Stimulated activated CD8-positive, alpha-beta memory T cell treated with anti-CD3 and anti-CD28 coated beads, Interleukin-15, amount 100 ng/mL, for 24 hours (primary cell): ENCODE results near the gene DDB1.

ENCODE experiments used
- DNase-seq: peaks from one replicate; pipeline ENCODE4 v3.0.0-alpha.2; 2020; ENCODE audit warnings: low read depth

Gene DDB1

DNA sequence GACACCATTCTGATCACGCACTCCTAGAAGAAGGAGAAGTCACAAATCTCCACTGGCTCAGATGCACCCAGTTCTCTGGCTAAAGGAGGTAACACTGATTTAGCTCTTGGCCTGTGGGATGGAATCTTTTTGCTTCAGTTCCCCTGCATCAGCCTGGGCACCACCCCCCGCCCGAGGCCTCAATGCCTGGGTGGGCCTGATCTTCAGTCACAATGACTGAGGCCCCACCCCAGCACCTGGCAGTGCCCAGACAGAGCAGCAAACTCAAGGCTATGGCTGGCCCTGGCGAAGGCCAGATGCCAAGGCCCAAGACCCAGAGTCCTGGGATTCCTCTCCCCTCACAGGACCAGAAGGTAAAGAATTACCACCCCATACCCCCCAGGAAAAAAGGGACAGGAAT lies 23.8 kb upstream of the DDB1 start:
- DNase-seq = no peak

- DNase-seq = no peak
These were observed 21.3 kb upstream of the DDB1 start for GRCh38 chr11:61354208-61354607.

DNA sequence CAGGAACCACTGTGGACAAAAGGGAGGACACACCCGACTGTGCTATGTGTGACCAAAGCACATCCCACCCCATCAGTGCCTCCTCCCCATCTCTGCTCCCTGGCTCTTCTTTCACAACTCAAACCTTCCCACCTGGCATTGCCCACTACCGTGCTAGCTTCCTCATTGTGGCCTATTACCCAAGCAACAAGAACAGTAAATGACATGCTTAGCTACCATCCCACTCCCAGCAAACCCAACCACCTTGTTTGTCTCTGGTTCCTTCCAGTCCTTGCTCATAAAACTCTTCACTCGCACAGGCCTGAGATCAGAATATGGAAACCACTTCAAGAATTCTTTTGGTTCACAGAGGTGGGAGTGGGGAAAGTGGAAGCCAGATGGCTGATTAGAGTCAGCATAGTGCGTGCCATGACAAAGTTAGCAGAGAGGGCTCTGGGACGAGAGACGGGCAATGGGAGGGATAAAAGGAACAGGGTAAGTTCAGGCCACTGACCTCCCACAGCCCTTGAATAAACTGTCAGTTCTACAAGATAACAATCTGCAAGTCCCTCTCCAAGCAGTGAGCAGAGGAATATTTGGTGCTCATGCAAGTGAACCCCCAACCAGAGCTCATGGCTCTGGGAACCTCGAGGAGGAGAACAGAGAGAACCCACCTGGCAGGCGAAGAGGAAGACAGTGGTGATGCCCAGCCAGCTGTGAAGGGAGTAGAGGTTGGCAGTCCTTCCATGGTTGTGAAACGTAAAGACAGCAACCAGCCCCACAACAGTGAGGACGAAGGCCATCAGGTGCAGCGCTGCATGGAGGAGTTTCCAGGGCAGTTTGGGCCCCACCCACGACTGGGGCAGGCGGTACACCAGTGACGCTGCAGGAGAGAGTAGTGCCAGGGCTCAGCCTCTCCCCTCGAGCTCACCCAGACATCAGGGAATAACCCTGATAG lies 20.5 kb upstream of the DDB1 start:
- no peak for DNase-seq

GRCh38 chr11:61352038-61352437 lies 19.1 kb upstream of the DDB1 start:
- no peak for DNase-seq

DNA sequence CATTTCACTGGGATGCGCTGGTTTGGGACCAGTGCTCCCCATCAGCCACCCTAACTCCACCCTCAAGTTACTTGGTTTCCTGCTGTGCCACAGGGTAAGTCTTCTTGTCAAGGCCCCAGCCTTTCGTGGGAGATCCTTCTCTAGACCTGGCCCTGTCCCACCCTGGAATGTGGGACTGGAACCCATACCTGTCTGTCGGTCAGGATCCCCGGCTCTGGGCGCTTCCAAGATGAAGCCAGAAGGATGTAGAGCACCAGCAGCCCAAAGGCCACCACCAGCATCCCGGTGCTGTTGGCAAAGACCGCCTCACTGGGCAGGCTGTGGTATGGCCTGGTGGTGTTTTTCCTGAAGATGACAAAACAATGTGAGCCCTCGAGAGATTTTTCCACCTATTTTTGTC lies 17.9 kb upstream of the DDB1 start:
- no peak for DNase-seq

DNA sequence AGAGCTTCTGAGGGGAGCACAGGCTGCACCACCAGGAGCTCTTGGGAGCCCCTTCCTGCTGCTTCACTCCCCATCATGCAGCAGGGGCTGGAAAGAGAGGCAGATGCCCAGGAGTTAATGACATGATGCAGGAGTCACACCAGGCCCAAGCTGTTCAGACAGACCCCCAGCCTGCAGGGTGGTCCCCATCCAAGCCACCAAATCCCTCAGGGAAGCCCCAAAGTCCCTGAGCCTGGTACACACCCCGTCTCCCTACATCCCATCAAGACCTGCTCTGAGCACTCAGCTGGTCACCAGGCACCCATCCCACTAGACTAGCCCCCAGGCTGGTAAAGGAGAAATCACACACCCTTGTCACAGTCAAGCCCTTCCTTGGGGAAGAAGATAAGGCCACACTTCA lies 17.4 kb upstream of the DDB1 start:
- no peak for DNase-seq

- DNase-seq = no peak
These were observed 17.0 kb upstream of the DDB1 start for GRCh38 chr11:61349916-61350315.

- no peak for DNase-seq
These were observed 16.4 kb upstream of the DDB1 start for GRCh38 chr11:61349189-61349751.

DNA sequence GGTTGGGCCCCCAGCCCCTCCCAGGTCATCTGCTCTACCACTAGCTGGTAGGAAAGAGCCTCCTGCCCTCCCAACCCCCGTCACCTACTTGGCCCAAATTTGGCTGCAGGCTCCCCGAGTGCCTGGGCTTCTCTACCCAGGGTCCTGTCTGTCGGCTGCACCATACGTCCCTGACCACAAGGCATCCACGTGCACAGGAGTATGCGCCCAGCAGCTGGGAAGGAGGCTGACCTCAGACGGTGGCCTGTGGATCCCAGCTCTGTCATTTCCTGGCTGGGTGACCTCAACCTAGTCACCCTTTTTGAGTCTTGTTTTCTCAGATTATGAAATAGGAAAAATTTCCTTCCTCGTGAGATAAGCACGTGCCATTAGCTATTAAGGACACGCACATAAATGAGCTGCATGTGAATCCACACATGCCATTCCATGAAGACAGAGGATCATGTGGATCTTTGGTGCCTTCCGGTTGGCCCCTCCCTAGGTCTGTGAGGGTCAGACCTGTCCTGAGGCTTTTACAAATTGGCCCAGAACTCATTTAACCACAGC lies 15.1 kb upstream of the DDB1 start:
- DNase-seq = no peak

GRCh38 chr11:61345954-61346843 lies 13.3 kb upstream of the DDB1 start:
- DNase-seq = no peak

GRCh38 chr11:61345170-61345610 lies 12.3 kb upstream of the DDB1 start:
- DNase-seq = no peak

DNA sequence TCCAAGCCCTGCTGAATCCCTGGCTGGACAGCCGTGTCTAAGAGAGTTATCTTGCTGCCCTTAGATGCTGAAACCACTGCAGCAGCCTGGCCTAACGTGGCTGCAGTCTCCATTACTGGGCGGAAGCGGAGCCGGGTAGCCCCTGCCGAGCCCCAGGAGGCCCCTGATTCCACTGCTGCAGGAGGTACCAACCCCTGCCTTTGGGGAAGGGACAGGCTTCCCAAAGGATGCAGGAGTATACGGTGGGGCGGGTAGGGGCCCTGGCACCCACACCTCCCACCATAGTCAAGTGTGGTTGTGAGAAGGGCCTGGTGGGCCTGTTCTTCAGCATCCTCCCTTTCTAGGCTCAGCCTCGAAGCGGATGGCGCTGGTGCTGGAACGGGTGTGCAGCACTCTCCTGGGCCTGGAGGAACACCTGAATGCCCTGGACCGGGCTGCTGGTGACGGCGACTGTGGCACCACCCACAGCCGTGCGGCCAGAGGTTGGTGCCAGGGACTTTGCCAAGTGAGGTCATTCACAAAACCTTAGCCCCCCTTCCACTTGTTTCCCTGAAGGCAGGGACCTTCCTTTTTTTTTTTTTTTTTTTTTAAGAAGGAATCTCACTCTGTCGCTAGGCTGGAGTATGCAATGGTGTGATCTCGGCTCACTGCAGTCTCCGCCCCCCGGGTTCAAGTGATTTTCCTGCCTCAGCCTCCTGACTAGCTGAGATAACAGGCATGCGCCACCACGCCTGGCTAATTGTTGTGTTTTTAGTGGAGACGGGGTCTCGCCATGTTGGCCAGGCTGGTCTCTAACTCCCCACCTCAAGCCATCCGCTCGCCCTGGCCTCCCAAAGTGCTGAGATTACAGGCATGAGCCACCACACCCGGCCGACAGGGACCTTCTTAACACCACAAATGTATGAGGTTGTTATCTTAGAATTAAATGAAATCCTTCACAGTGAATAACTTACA lies 11.2 kb upstream of the DDB1 start:
- DNase-seq = no peak

DNA sequence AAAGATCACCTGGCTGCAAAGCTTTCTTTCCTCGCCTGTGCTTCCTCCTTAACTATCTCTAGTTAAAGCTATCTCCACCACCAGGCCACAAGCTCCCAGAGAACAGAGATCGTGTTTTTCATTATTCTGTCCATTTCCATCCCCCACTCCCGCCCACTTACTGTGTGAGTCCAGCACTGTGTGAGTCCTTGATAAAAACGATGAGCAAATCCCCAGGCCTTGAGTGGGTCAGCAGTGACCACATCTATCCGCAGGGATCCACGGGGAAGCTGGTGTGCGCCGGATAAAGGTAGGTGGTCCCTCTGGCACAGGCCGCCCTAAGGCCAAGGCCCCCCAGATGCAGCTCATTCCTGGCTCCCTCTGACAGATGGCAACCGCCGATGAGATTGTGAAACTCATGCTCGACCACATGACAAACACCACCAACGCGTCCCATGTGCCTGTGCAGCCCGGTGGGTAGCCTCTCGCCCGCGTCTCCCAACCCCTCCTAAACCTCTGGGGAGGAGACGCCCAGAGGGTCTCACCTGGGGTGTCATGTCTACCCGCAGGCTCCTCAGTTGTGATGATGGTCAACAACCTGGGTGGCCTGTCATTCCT lies 9.4 kb upstream of the DDB1 start:
- DNase-seq = no peak

- no peak for DNase-seq
These were observed 8.8 kb upstream of the DDB1 start for GRCh38 chr11:61341706-61342105.

DNA sequence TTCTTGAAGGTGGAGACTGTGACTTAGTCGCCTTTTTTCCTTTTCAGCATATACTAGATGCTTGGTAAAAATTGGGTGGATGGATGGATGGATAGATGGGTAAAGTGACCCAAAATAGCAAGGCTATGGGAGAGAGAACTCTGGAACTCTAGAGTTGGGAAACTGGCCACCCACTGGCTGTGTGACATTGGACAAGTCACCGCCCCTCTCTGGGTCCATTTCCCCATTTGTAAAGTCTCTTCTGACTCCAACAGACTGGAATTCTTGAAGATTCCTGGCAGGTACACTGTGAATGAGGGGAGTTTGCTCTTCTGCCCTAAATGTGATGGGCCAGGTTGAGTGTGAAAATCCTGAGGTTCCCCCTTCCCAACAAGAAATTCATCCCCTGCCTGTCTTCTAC lies 8.1 kb upstream of the DDB1 start:
- no peak for DNase-seq

- no peak for DNase-seq
These were observed 6.6 kb upstream of the DDB1 start for GRCh38 chr11:61339490-61339878.

GRCh38 chr11:61338783-61339489 lies 6.0 kb upstream of the DDB1 start:
- DNase-seq = no peak

- DNase-seq = no peak
These were observed 5.0 kb upstream of the DDB1 start for GRCh38 chr11:61337706-61338470.

GRCh38 chr11:61336171-61336935 lies 3.4 kb upstream of the DDB1 start:
- DNase-seq = peak; percentile 55
